ENCODE results near the gene CD247. TPM values are rescaled to one million over a fixed set of nuclear protein-coding genes. Genes with fewer than 3 reads are reported as not detected.

Gene CD247
- total RNA-seq, 1 donor from 2014 or later, result not detected

GRCh38 chr1:167544447-167545093 lies 26.2 kb upstream of the CD247 start:
- DNase-seq (ENCODE audit: low read depth), result no peak
- H3K36me3 ChIP-seq (ENCODE audit: control insufficient read depth, insufficient read depth, low read length), result no peaks in the 10 kb centered on the region
- no peaks in the 10 kb centered on the region for H3K27me3 ChIP-seq (ENCODE audit: control insufficient read depth, insufficient read depth, low read length)
- TF ChIP-seq CTCF (IDR thresholded peaks at IDR 0.05; ENCODE audit: insufficient read depth, low read length, poor library complexity, severe bottlenecking), result no peak
- no peak overlapping the region for H3K4me3 ChIP-seq (ENCODE audit: low read depth, low read length)

GRCh38 chr1:167543199-167543990 lies 25.1 kb upstream of the CD247 start:
- Histone ChIP-seq H3K4me3 (ENCODE audit: low read depth, low read length) (no peak overlapping the region), H3K27me3 (ENCODE audit: control insufficient read depth, insufficient read depth, low read length) (no peaks in the 10 kb centered on the region), H3K36me3 (ENCODE audit: control insufficient read depth, insufficient read depth, low read length) (no peaks in the 10 kb centered on the region)
- no peak for DNase-seq (ENCODE audit: low read depth)
- TF ChIP-seq CTCF (IDR thresholded peaks at IDR 0.05; ENCODE audit: insufficient read depth, low read length, poor library complexity, severe bottlenecking), result no peak

- Histone ChIP-seq H3K36me3 (ENCODE audit: control insufficient read depth, insufficient read depth, low read length) (no peaks in the 10 kb centered on the region), H3K4me3 (ENCODE audit: low read depth, low read length) (no peak overlapping the region), H3K27me3 (ENCODE audit: control insufficient read depth, insufficient read depth, low read length) (no peaks in the 10 kb centered on the region)
- no peak for DNase-seq (ENCODE audit: low read depth)
- no peak for TF ChIP-seq CTCF (IDR thresholded peaks at IDR 0.05; ENCODE audit: insufficient read depth, low read length, poor library complexity, severe bottlenecking)
Observed at GRCh38 chr1:167542109-167543032, 24.0 kb upstream of the CD247 start.

- H3K4me3 ChIP-seq (ENCODE audit: low read depth, low read length), result no peak overlapping the region
- TF ChIP-seq CTCF (IDR thresholded peaks at IDR 0.05; ENCODE audit: insufficient read depth, low read length, poor library complexity, severe bottlenecking), result no peak
- no peaks in the 10 kb centered on the region for H3K27me3 ChIP-seq (ENCODE audit: control insufficient read depth, insufficient read depth, low read length)
- no peaks in the 10 kb centered on the region for H3K36me3 ChIP-seq (ENCODE audit: control insufficient read depth, insufficient read depth, low read length)
- no peak for DNase-seq (ENCODE audit: low read depth)
Observed at GRCh38 chr1:167541610-167542009, 23.3 kb upstream of the CD247 start.

GRCh38 chr1:167541003-167541402 lies 22.7 kb upstream of the CD247 start:
- DNase-seq (ENCODE audit: low read depth), result no peak
- Histone ChIP-seq H3K36me3 (ENCODE audit: control insufficient read depth, insufficient read depth, low read length) (no peaks in the 10 kb centered on the region), H3K27me3 (ENCODE audit: control insufficient read depth, insufficient read depth, low read length) (no peaks in the 10 kb centered on the region), H3K4me3 (ENCODE audit: low read depth, low read length) (no peak overlapping the region)
- TF ChIP-seq CTCF (IDR thresholded peaks at IDR 0.05; ENCODE audit: insufficient read depth, low read length, poor library complexity, severe bottlenecking), result no peak

Data from kidney epithelial cell (primary cell).